A673 (cell line): Measurements from ENCODE around the gene DDX50. TPM values are rescaled to one million over a fixed set of nuclear protein-coding genes. Genes with fewer than 3 reads are reported as not detected.

Source experiments
- total RNA-seq: library from RNA; stranded (reverse); gene quantifications from 2 replicates; pipeline ENCODE4 v1.2.3, GENCODE V29; 2021

DDX50 gene
- total RNA-seq, 1 experiment from 2014 or later, result 46.1 TPM

Other genes with a start within 250 kb of the DDX50 start
- 126 and 141 TPM in 2 replicates for gene CCAR1, start 180.1 kb upstream of the DDX50 start, total RNA-seq
- 2.1 and 2.4 TPM in 2 replicates for gene STOX1, start 73.8 kb upstream of the DDX50 start, total RNA-seq
- 154 and 188 TPM in 2 replicates for gene DDX21, start 54.9 kb downstream of the DDX50 start, total RNA-seq
- gene KIFBP, start 87.5 kb downstream of the DDX50 start, total RNA-seq, result 40.5 and 42.8 TPM in 2 replicates
- gene SRGN, start 186.8 kb downstream of the DDX50 start, total RNA-seq, result 0.32 TPM in 1 of 2 replicates, not detected in the other
- 80.1 and 82.1 TPM in 2 replicates for gene VPS26A, start 222.9 kb downstream of the DDX50 start, total RNA-seq